SHP77 treated with DMSO at 0.1 percent for 48 hours (cell line): ENCODE results near the gene YEATS4.

Experiments
- DNase-seq: peaks from one replicate; lab custom pipeline; 2025; lab: John Stamatoyannopoulos, UW

YEATS4 gene

GRCh38 chr12:69342421-69342820 is 17.1 kb upstream of the YEATS4 start:
- no peak for DNase-seq

GRCh38 chr12:69343357-69343756 is 16.2 kb upstream of the YEATS4 start:
- DNase-seq = no peak

- DNase-seq = no peak
Measured at GRCh38 chr12:69343885-69344612, 15.5 kb upstream of the YEATS4 start.

DNA sequence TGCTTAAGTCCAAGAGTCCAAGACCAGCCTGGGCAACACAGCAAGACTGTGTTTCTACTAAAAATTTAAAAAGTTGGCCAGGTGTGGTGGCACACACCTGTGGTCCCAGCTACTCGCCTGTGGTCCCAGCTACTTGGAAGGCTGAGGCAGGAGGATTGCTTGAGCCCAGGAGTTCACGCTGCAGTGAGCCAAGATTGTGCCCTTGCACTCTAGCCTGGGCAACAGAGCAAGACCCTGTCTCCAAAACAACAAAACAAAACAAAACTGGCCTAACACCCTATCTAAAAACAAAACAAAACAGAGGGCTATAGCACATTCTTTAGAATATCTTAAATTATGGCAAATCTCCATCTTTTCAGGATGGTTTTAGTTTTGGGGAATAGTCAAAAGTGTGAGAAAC is 14.5 kb upstream of the YEATS4 start:
- DNase-seq = no peak

DNA sequence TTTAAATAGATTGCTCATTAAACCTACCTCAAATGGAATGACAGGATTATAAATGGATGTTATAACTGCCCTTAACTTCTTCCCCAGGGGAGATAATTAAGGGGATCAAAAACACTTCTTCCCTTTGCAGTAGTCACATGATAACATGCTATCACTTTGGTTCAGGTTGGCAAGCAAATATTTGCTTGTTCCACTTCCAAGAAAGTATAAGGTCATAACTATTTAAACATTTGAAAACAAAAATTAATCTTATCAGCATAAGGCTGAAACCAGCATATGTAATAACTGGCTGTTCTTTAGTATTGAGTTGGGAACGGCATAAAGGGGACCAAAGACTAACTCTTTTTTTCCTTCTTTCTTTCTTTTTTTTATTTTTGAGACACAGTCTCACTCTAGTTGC is 13.8 kb upstream of the YEATS4 start:
- DNase-seq = no peak

- DNase-seq = no peak
Measured at GRCh38 chr12:69348162-69348938, 11.2 kb upstream of the YEATS4 start, which contains the start of gene LYZ. Gene LYZ (plus strand): TSS chr12:69348381. CDS start chr12:69348409, 28 bp downstream.

GRCh38 chr12:69350002-69350626 is 9.4 kb upstream of the YEATS4 start:
- DNase-seq = no peak

GRCh38 chr12:69350777-69351176 is 8.8 kb upstream of the YEATS4 start:
- DNase-seq = no peak

- no peak for DNase-seq
Measured at GRCh38 chr12:69351462-69352236, 7.9 kb upstream of the YEATS4 start.

- no peak for DNase-seq
Measured at GRCh38 chr12:69352904-69353303, 6.6 kb upstream of the YEATS4 start.

DNA sequence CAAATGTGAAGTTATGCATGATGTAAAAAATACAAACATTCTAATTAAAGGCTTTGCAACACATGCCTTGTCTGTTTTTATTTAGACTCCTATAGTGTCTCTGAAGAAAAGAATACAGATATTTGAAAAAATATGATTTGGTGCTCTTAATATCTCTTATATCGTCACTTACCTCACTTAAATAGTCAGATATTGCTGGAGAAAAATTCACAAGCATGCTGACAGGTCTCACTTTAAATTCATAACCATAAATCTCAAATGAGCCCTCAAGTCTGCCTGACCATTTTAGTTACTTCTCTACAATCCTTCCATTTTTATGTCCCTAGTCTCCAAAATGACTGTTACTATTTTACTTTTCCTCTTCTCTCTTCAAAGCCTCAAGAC is 5.4 kb upstream of the YEATS4 start:
- DNase-seq = no peak

GRCh38 chr12:69354556-69355187 is 4.9 kb upstream of the YEATS4 start:
- no peak for DNase-seq

DNA sequence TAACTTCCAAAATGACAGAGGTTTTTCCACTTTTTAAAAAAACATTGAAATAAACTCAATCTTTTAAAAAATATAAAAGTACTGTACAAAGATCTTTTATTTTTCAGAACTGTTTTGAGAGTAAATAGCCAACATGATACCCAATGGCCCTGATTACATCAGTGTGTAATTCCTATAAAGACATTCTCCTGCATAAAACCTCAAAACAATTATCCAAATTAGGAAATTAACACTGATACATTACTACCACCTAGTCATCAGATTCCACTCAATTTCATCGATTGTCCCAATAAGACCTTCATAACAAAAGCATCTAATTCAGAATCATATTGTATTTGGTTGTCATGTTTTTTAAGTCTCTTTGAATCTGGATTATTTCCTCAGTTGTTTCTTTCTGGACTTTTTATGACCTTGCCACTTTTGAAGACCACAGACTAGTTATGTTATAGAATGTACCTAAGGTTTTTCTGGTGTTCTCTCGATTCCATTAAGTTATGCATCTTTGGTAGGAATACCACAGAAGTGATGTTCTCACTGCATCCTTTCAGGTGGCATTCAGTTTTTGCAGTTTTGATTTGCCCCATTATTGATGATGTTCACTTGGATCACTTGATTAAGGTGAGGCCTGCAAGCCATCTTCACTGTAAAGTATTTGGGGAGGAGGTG is 4.0 kb upstream of the YEATS4 start:
- no peak for DNase-seq

DNA sequence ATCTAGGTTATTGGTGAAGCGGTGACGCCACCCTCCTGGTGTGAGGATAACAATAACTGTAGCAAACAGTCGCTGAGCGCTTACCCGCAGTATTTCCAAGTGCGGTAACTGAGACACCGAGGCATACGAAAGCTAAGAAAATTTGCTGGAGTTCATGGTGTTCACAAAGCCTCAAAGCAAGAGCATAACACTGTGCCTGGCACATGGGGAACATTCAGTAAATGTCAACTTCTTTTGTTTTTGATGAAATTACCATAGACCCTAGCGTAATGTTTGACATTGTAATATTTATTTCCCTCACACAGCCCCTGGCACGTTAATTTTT is 767 bp downstream of the YEATS4 start:
- no peak for DNase-seq

GRCh38 chr12:69366796-69367195 is 7.3 kb downstream of the YEATS4 start:
- no peak for DNase-seq

DNA sequence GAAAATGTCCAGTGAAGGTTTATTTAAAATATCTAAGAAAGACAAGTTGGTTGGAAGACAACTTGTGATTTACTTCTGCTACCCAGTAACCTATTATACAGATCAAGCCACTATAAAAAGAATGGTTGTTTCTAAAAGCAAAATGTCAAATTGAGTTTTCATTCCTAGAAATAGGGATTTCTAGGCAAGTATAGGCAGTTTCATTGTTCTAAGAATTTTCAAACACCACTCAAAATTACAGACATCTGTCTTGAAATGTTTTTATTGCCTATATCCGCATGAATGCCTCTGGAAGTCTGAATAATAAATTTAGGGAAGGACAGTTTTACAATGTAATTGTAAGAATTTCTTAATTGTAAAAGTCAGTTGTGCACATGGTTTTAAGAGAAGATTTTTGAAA is 8.6 kb downstream of the YEATS4 start:
- DNase-seq = no peak

GRCh38 chr12:69383074-69383473 is 23.5 kb downstream of the YEATS4 start:
- no peak for DNase-seq

DNA sequence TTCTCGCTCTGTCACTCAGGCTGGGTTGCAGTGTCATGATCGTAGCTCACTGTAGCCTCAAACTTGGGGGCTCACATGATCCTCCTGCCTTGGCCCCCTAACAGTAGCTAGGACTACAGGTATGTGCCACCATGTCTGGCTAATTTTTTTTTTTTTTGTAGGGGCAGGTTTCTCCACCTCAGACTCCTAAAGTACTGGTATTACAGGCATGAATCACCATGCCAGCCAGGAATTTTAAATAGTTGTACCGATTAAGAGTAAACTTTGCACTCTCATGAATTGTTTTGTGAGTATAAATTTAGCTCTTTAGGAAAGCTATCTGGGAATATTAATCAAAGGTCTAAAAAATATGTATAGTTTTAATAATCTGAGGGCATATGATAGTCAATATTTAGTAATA is 25.5 kb downstream of the YEATS4 start:
- no peak for DNase-seq

DNA sequence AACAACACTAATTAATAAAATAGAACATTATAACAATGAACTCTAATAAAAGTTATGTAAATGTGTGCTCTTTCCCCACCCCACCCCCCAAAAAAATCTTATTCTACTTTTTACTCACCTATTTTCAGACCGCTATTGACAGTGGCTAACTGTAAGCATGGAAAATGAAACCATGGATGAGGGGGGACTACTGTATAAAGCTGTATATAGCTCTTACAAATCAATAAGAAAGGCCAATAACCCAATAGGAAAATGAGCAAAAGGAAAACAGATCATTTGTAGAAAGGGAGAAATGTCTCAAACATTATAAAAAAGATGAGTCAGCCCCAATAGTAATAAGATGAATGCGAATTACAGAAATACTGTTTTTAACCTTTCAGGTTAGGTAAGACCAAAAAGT is 27.4 kb downstream of the YEATS4 start:
- no peak for DNase-seq

GRCh38 chr12:69388371-69388770 is 28.8 kb downstream of the YEATS4 start:
- no peak for DNase-seq

DNA sequence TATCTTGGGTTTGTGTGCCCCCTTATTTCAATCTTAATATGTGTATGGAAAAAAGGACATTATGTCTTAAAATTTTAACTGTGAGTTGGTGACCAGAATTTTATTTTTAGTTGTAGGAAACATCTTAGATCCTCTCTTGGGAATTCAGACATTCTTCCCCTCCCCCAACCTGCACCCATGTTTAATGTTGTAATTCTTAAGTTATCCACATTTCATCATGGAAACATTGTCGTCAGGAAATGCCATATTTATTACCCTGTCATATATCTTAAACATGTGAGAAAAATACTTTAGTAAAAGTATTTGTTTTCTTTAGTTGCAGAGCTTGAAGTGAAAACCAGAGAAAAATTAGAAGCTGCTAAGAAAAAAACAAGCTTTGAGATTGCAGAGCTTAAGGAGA is 30.3 kb downstream of the YEATS4 start:
- no peak for DNase-seq
